HS-5 (cell line): ENCODE measurements around the gene WNK4.
"Not testable (repeated sequence)": the region's sequence is repeated elsewhere in the genome, so short reads cannot be mapped to it uniquely, and the experiment has no call there.

Source experiments
- DNase-seq: peaks from one replicate; pipeline ENCODE4 v3.0.0-alpha.2; 2012; ENCODE audit warnings: low read depth

WNK4 gene

DNA sequence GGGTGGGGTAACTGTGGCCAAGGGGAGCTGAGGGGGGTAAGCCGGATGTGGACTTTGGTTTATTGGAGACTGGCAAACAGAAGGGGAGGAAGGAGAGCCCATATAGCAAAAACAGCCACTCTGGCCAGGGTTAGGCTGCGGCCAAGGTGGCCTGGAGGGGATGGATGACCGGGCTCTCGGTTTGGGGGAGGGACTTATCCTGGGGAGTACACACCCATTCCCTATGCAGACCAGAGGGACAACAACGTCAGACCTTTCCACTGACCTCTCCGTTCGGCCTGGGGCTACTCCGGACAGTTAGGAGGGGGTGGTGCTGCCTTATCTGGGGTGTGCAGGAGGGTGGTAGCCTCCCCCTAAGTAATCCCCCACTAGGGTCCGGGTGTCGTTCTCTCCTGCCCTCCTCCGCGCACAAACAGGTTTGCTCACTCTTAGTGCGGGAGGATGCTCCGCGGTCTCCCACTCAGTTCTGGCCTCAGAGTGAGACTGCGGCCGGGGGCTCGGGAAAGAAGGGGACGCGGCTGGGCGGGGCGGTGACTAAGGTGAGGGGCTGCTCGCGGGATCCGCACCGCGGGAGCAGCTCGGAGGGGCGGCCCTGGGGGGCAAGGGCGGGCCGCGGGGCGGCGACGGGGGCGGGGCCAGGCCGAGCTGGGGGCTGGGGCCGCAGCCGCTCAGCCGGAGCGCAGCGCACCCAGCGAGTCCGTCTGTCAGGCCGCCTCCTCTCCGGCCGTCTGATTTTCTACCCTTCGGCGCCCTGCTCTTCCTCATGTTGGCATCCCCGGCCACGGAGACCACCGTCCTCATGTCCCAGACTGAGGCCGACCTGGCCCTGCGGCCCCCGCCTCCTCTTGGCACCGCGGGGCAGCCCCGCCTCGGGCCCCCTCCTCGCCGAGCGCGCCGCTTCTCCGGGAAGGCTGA lies at the start of gene WNK4:
Gene WNK4 (plus strand): TSS at position 675 of the 915 bp plus-strand sequence. CDS start 89 bp downstream, at position 764.
- DNase-seq, result no peak

- no peak for DNase-seq
Observed at GRCh38 chr17:42740699-42741098, 39.7 kb upstream of the WNK4 start.

- not testable (repeated sequence) for DNase-seq
Observed at GRCh38 chr17:42742916-42743315, 37.5 kb upstream of the WNK4 start.

DNA sequence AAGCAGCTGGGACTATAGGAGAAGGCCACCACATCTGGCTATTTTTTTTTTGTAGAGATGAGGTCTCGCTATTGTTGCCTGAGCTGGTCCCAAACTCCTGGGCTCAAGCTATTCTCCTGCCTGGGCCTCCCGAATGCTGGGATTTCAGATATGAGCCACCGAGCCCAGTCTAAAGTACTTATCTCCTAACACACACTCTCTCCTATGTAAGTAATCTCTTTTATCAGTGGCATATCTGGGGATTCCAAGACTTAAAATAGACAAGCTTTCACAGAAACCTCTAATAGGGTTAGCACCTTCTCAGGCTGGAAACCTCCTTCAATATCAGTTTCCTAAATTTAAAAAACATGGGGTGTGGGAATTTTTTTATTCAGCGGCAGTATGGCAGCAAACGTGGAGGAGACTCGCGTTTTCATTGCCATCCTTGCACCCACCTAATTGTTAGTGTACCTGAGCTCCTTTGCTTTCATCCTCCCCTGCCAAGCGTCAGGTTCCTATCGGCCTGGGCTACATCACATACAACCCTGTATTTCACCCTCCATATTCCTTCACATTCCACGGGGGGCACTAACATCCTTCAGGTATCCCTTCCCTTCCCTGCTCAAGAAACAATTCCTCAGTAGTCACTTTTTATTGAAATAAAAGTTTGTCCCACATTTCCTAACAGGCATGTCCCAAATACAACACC lies 36.7 kb upstream of the WNK4 start:
- no peak for DNase-seq

DNA sequence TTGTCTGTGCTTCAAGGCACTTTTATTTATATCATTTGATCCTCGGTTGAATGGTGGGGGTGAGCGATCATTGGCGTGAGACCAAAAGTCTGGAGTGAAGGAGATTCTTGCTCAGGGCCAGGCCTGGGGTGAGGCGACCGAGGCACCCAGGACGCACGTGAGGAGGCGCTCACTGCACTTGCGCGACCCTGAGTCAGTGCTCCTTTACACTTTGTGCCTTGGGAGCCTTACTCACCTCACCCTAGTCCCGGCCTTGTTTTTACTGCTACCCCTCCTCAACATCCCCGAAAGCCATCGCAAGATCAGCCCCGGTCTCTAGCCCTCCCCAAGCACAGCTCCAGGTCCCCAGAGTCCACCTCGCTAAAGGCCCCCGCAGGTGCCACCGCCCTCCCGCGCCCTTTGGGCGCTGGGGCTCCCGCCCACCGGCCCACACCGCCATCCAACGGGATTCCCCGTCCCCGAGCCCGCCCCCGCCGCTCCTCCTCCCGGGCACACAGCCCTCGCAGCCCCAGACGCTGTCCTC lies 36.1 kb upstream of the WNK4 start:
- peak; percentile 30 for DNase-seq

DNA sequence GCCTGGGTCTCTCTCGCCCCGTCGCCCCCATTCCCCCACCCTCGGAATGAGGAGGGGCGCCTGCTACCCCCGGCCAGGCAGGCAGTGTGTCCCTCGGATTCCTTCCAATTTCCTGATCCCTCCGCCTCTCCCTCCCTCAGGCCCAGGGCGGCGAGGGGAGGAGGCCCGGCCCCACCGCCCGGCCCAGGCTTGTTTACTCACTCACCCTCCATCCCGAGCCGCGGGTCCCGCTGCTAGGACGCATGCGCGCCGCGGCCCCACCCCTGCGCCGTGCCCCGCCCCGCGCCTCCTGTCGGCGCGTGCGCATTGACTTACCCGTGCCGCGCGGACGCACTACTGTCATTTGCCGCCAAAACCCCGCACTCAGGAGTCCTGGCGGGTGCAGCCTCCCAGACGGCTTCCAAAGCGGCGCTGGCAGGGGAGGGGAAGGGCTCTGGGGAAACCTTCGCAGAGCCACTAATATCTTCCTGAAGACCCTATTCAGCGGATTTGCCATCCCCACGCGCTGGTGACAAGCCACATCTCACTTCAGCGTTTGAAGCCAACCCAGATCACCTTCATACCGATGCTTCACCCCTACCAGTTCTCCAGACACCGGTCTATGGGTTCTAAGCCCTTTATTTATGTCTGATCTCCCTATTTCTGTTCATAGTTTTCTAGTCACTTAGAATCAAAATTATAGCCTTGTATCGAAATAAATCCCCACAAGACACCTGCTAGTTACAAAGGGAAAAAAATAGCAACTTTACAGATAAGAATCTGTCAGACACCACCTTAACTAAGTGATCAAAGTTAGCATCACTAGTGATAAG lies 35.4 kb upstream of the WNK4 start, which contains the start of gene EZH1:
Gene EZH1 (minus strand): TSS at position 235 of the 812 bp plus-strand sequence. CDS start 16,099 bp downstream, outside the sequence.
- DNase-seq, result peak; percentile 52

- no peak for DNase-seq
Observed at GRCh38 chr17:42748202-42748907, 32.1 kb upstream of the WNK4 start.

DNA sequence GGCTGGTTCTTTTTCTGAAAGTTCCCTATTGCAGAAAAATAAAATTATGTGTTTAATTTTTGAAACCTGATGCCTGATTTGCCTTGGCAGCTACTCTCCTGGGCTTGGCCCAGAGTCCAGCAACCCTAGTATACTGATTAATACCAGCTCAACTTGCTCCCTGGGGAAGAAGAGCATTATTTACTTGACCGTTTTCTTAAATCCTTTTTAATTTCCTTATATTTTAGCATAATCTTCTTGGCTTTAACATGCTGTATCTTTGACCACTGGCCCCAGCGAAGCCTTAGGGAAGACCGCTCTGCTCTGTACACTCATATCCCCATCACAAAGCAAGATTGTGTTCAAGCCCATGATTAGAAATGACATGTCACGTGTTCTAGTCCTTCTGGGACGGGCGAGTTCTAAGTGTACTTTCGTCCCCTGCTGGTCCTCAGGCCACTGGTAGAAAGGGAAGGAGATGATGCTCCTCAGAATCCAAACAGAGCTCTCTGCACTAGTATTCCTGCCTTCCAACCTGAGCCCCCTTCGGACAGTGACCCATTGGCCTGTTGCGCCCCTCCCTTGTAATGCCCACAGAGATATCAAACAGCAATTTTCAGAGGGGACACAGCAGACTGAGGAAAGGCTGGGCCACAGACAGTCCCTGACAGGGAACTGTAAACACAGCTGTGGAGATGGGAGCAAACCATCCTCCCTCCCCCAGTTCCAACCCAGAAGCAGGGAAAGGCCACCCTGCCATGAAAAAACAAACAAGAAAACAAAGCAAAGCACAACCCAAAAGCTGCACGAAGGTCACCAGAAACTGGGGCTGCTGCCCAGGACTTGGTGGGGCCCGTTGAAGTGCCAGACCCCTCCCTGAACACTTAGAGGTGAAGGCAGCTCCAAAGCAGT lies 31.3 kb upstream of the WNK4 start:
- DNase-seq, result no peak

DNA sequence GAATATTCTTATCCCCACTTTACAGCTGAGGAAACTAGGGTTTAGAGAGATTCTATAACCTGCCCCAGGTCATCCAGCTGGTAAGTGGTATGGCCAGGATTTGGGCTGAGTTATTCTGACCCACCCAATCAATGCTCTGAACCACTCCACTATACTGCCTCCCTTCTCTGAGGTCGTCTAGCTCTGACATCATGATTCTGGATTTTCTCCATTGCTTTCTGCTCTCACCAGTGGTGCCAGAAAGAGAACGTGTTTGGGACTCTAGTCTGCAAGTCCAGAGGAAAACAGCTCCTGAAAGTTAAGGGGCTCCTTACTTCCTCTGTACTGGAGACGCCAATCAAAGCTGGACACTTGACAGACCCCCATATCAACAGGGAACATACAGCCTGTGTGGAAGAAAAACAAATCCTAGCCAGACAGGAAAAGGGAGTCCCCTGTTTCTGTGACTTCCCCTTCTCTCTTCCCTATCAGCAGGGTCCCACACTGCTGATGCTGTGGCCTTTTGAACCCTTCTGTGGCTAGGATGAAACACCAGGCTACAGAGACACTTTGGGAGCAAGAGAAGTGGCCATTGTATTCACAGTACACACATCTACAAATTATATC lies 29.6 kb upstream of the WNK4 start:
- DNase-seq, result no peak

DNA sequence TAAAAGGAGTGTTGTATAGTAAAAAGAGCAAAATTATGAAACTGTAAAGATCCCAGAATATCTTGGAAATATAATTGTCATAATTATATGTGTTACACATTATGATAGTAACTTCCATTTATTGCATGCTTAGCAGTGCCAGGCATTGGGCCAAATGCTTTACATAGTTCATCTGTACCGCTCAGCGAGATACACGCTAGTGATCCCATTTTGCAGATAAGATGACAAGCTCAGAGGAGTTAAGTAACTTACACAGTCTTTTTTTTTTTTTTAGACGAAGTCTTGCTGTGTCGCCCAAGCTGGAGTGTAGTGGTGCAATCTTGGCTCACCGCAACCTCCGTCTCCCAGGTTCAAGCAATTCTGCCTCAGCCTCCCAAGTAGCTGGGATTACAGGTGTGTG lies 28.8 kb upstream of the WNK4 start:
- DNase-seq, result no peak

DNA sequence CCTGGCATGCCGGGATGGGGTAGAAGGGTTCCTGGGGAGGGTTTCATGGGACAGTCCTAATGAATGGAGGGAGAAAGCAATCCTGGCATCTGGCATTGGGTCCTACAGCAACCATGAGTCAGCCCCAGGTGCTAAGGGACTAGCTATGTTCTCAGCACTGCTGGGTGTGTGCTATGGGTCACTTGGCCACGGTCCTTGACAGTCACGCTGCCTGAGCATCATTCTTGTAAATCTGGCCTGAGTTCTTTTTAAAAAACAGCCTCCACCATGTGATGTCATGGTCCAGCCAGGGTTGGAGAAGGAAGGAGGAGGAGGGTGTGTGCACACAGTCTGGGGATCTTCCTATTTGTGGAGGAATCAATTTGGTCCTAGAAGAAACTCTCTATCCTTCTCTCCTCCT lies 25.6 kb upstream of the WNK4 start:
- DNase-seq, result no peak

DNA sequence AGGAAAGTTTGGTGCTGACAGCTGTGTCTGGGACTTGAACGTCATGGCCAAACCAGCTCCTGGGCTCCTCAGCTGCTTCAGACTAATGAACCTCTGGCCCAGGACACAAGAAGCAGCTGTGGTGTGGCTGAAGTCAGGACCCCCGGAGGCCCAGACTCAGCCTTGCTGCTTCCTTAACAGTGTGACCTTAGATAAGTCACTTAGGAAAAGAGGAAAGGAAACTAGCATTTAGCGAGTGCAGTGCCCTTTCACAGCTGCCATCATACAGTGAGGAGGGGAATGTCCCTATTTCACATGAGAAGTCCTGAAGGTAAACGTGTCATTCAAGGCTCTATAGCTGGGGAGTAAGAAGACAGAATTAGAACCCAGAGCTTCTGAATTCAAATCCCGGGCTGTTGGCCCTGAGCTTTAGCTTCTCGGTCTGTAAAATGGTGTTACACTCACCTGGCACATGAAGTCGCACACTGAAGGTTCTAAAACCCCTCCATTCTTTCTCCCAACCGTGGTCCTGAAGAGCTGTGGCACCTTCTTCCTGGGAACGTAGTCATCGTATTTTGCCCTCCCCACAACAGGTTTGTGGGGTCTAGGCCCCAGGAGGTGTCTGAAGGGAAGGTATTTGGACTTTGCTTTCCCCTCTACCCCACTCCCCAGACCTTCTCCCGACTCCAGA lies 20.3 kb upstream of the WNK4 start:
- DNase-seq, result no peak

GRCh38 chr17:42760652-42761581 lies 19.5 kb upstream of the WNK4 start, which contains the start of gene RAMP2:
RAMP2 (plus strand) TSS chr17:42761227; CDS start chr17:42761262, 35 bp downstream.
- DNase-seq, result no peak

GRCh38 chr17:42761638-42762037 lies 18.8 kb upstream of the WNK4 start:
- DNase-seq, result no peak

DNA sequence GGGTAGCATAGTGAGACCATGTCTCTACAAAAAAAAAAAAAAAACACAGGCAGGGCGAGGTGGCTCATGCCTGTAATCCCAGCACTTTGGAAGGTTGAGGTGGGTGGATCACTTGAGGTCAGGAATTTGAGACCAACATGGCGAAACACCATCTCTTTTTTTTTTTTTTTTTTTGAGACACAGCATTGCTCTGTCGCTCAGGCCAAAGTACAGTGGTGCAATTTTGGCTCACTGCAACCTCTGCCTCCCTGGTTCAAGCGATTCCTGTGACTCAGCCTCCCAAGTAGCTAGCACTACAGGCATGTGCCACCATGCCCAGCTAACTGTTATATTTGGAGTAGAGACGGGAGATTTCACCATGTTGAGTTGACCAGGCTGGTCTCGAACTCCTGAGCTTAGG lies 14.3 kb upstream of the WNK4 start:
- DNase-seq, result no peak

DNA sequence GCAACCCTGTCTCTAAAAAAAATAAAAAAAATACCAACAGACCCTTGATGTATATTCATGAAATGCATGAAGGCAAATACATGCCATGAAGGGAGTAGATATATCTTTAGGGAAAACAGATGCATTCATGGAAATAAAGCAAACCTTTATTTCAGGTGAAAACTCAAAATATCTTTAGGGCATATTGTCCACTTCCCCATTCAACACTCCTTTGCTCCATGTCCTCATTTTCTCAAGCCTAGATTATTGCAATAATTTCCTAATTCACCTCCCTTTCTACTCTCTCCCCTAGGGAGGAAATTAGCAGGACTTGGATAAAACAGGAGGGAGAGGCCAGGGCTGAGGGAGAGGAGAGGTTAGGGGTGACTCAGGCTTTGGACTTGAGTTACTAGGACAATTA lies 12.9 kb upstream of the WNK4 start:
- no peak for DNase-seq

DNA sequence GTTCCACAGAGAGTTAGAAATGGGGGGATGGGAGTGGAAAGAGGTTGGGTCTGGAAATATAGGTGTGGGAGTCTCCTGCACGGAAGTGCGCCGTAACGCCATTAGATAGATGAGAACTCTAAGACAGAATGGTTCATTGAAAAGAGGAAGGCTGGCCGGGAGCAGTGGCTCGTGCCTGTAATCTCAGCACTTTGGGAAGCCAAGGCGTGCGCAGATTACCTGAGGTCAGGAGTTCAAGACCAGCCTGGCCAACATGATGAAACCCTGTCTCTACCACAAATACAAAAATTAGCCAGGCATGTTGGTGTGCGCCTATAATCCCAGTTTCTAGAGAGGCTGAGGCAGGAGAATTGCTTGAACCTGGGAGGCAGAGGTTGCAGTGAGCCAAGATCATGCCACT lies 12.4 kb upstream of the WNK4 start:
- not testable (repeated sequence) for DNase-seq

- DNase-seq, result not testable (repeated sequence)
Observed at GRCh38 chr17:42769964-42770363, 10.4 kb upstream of the WNK4 start.
